H1 (cell line): ENCODE data around the gene SBNO2. TPM values are rescaled to one million over a fixed set of nuclear protein-coding genes. Genes with fewer than 3 reads are reported as not detected.

Experiments
- CTCF ChIA-PET: fragments of 300-600 bp; sonication (Branson Sonifier 250); formaldehyde crosslinking; loops from one replicate; lab custom pipeline; 2021; ENCODE audit not compliant: partially characterized antibody; lab: Charles Lee
- POLR2A ChIA-PET: fragments of 300-600 bp; sonication (Branson Sonifier 250); formaldehyde crosslinking; loops from one replicate; lab custom pipeline; 2021; ENCODE audit warnings: inconsistent platforms; ENCODE audit not compliant: partially characterized antibody; lab: Charles Lee
- DNase-seq, 2 experiments: peaks; one replicate each; pipeline versions ENCODE4 v3.0.0 to v3.0.0-alpha.2; 2010 to 2022; ENCODE audit warnings: low spot score in 2 of 2, low read depth in 1 of 2, mixed read lengths in 1 of 2
- FAIRE-seq: peaks from 2 replicates; lab custom pipeline; 2011; peaks lifted over from hg19 to GRCh38; lab: Jason Lieb, UNC
- H2AFZ ChIP-seq: 2 replicates; pipeline ENCODE4 v1.8.1; 2012; ENCODE audit warnings: low read length, inconsistent platforms
- H2AK5ac ChIP-seq: 2 replicates; pipeline ENCODE4 v1.6.1; 2013; ENCODE audit warnings: low read depth, low read length
- H2BK120ac ChIP-seq: replicated peaks from 2 replicates; pipeline ENCODE3; 2013; ENCODE audit warnings: low read depth, low read length, inconsistent platforms
- H2BK12ac ChIP-seq: 2 replicates; pipeline ENCODE4 v1.6.1; 2013; ENCODE audit warnings: low read depth, low read length
- H2BK15ac ChIP-seq: 2 replicates; pipeline ENCODE4 v1.6.1; 2013; ENCODE audit warnings: low read length
- H2BK20ac ChIP-seq: 2 replicates; pipeline ENCODE4 v1.6.1; 2013; ENCODE audit warnings: low read length
- H2BK5ac ChIP-seq: 2 replicates; pipeline ENCODE4 v1.6.1; 2013; ENCODE audit warnings: low read depth, low read length
- H3K14ac ChIP-seq: 2 replicates; pipeline ENCODE4 v1.6.1; 2013; ENCODE audit warnings: inconsistent platforms; ENCODE audit not compliant: insufficient read length
- H3K18ac ChIP-seq: 2 replicates; pipeline ENCODE4 v1.6.1; 2013; ENCODE audit warnings: low read length; ENCODE audit errors: extremely low read depth
- H3K23ac ChIP-seq: 2 replicates; pipeline ENCODE4 v1.6.1; 2013; ENCODE audit warnings: inconsistent platforms; ENCODE audit not compliant: insufficient read length
- H3K23me2 ChIP-seq: 2 replicates; pipeline ENCODE4 v1.6.1; 2013; ENCODE audit warnings: low read depth, low read length
- H3K27ac ChIP-seq: 2 replicates; pipeline ENCODE4 v1.6.1; 2011; ENCODE audit warnings: low read depth, low read length, inconsistent platforms
- H3K27me3 ChIP-seq, 4 experiments: replicated peaks in 1 of 4; 1 replicate in 1 of 4; 2 replicates in 3 of 4; pipeline versions ENCODE4 v1.6.1 to v1.8.1; 2011 to 2013; ENCODE audit warnings: low read length in 3 of 4, mild to moderate bottlenecking in 3 of 4, inconsistent platforms in 2 of 4, mixed read lengths in 2 of 4, moderate library complexity in 1 of 4; ENCODE audit not compliant: control insufficient read depth in 3 of 4, insufficient read depth in 3 of 4; ENCODE audit errors: extremely low read depth in 1 of 4
- H3K36me3 ChIP-seq, 4 experiments: 2 replicates each; pipeline versions ENCODE4 v1.6.1 to v1.8.1; 2011 to 2013; ENCODE audit warnings: mild to moderate bottlenecking in 4 of 4, low read length in 3 of 4, moderate library complexity in 2 of 4, control low read depth in 1 of 4, inconsistent platforms in 1 of 4; ENCODE audit not compliant: insufficient read depth in 4 of 4, control insufficient read depth in 2 of 4
- H3K4ac ChIP-seq: replicated peaks from 2 replicates; pipeline ENCODE3; 2013; ENCODE audit warnings: low read length, low read depth, mixed read lengths, inconsistent platforms; ENCODE audit not compliant: insufficient read length
- H3K4me1 ChIP-seq, 4 experiments: replicated peaks in 1 of 4; 1 replicate in 1 of 4; 2 replicates in 3 of 4; pipeline versions ENCODE4 v1.6.1 to v1.8.1; 2011 to 2013; ENCODE audit warnings: low read length in 3 of 4, inconsistent platforms in 2 of 4, mixed read lengths in 1 of 4; ENCODE audit not compliant: insufficient read depth in 4 of 4, control insufficient read depth in 3 of 4
- H3K4me2 ChIP-seq, 2 experiments: 2 replicates each; pipeline versions ENCODE4 v1.6.1 to v1.8.1; 2011 to 2013; ENCODE audit warnings: low read depth in 2 of 2, low read length in 2 of 2, control low read depth in 1 of 2, inconsistent platforms in 1 of 2, mild to moderate bottlenecking in 1 of 2; ENCODE audit not compliant: insufficient read depth in 1 of 2
- H3K4me3 ChIP-seq, 4 experiments: fragments of 200-600, 300-600 bp in 1 of 4; sonication (generic), shearing (Covaris generic), sonication (Bioruptor Twin) in 1 of 4; 2 replicates each; pipeline versions ENCODE4 v1.5.1 to v1.8.1; 2011 to 2016; ENCODE audit warnings: low read length in 4 of 4, low read depth in 3 of 4, control low read depth in 2 of 4, inconsistent platforms in 2 of 4, mild to moderate bottlenecking in 2 of 4, mixed read lengths in 1 of 4, moderate library complexity in 1 of 4; ENCODE audit not compliant: insufficient read depth in 2 of 4; ENCODE audit errors: extremely low read depth in 1 of 4
- H3K56ac ChIP-seq: replicated peaks from 2 replicates; pipeline ENCODE3; 2013; ENCODE audit warnings: low read depth, mild to moderate bottlenecking, mixed read lengths, low read length, inconsistent platforms; ENCODE audit not compliant: insufficient read length
- H3K79me1 ChIP-seq: 2 replicates; pipeline ENCODE4 v1.6.1; 2013; ENCODE audit warnings: low read depth, low read length, control low read depth
- H3K79me2 ChIP-seq, 2 experiments: 2 replicates each; pipeline versions ENCODE4 v1.6.1 to v1.8.1; 2012 to 2013; ENCODE audit warnings: low read length in 2 of 2, mild to moderate bottlenecking in 2 of 2, inconsistent platforms in 1 of 2; ENCODE audit not compliant: insufficient read depth in 2 of 2, control insufficient read depth in 1 of 2
- H3K9ac ChIP-seq, 4 experiments: replicated peaks in 1 of 4; 1 replicate in 1 of 4; 2 replicates in 3 of 4; pipeline versions ENCODE4 v1.6.1 to v1.8.1; 2011 to 2013; ENCODE audit warnings: low read depth in 3 of 4, low read length in 3 of 4, control low read depth in 2 of 4, mild to moderate bottlenecking in 2 of 4, moderate library complexity in 2 of 4, inconsistent platforms in 1 of 4; ENCODE audit errors: extremely low read depth in 1 of 4
- H3K9me3 ChIP-seq, 2 experiments: 2 replicates each; pipeline versions ENCODE4 v1.6.1 to v1.8.1; 2012 to 2013; ENCODE audit warnings: mild to moderate bottlenecking in 2 of 2, moderate library complexity in 2 of 2, control low read depth in 1 of 2, inconsistent platforms in 1 of 2, low read depth in 1 of 2, low read length in 1 of 2, mixed read lengths in 1 of 2; ENCODE audit not compliant: insufficient read depth in 2 of 2
- H4K20me1 ChIP-seq, 2 experiments: replicated peaks in 1 of 2; 2 replicates each; pipeline versions ENCODE3 to v1.8.1; 2011 to 2013; ENCODE audit warnings: inconsistent platforms in 2 of 2, low read length in 2 of 2, mild to moderate bottlenecking in 1 of 2; ENCODE audit not compliant: insufficient read depth in 2 of 2, control insufficient read depth in 1 of 2
- H4K5ac ChIP-seq: 2 replicates; pipeline ENCODE4 v1.6.1; 2013; ENCODE audit warnings: low read length, low read depth, mixed read lengths, inconsistent platforms; ENCODE audit not compliant: insufficient read length
- H4K8ac ChIP-seq: 2 replicates; pipeline ENCODE4 v1.8.0; 2013; ENCODE audit warnings: mild to moderate bottlenecking, moderate library complexity, low read length, inconsistent platforms; ENCODE audit not compliant: insufficient read depth; ENCODE audit errors: extremely low read depth
- H4K91ac ChIP-seq: replicated peaks from 2 replicates; pipeline ENCODE3; 2013; ENCODE audit warnings: low read length, mixed read lengths, inconsistent platforms; ENCODE audit not compliant: insufficient read length
- CREB1 ChIP-seq: IDR thresholded peaks from 2 replicates; pipeline ENCODE4 v1.6.1; 2012; ENCODE audit warnings: inconsistent platforms
- EP300 ChIP-seq, 2 experiments: IDR thresholded peaks; 1 replicate in 1 of 2; 2 replicates in 1 of 2; pipeline ENCODE4 v1.6.1; 2011 to 2012; ENCODE audit warnings: low read depth in 2 of 2, low read length in 2 of 2, mild to moderate bottlenecking in 2 of 2, borderline replicate concordance in 1 of 2, inconsistent platforms in 1 of 2, moderate library complexity in 1 of 2
- POLR2A ChIP-seq, 2 experiments: IDR thresholded peaks; 1 replicate in 1 of 2; 2 replicates in 1 of 2; pipeline ENCODE4 v1.6.1; 2011; ENCODE audit warnings: low read depth in 2 of 2, low read length in 2 of 2, mild to moderate bottlenecking in 2 of 2; ENCODE audit errors: control extremely low read depth in 1 of 2
- POLR2AphosphoS5 ChIP-seq: IDR thresholded peaks from 2 replicates; pipeline ENCODE4 v1.6.1; 2011; ENCODE audit warnings: low read depth, low read length
- RBBP5 ChIP-seq: IDR thresholded peaks from 2 replicates; pipeline ENCODE4 v1.7.1; 2012; ENCODE audit warnings: low read depth, mild to moderate bottlenecking, inconsistent platforms, low read length, moderate library complexity, borderline replicate concordance
- SIRT6 ChIP-seq: IDR thresholded peaks from one replicate; pipeline ENCODE4 v1.7.1; 2012; ENCODE audit warnings: low read length, inconsistent platforms
- YY1 ChIP-seq: IDR thresholded peaks from 2 replicates; pipeline ENCODE4 v1.6.1; 2011; ENCODE audit warnings: low read depth, mild to moderate bottlenecking, low read length
- WGBS, 2 experiments: shearing (Covaris generic) in 1 of 2; methylation state at CpG; one replicate each; pipeline versions ENCODE4 v1.1.6 to v1.1.7; 2013 to 2015; ENCODE audit warnings: low lambda C conversion rate in 2 of 2, mixed read lengths in 2 of 2, inconsistent platforms in 1 of 2, low coverage in 1 of 2, missing lambda C conversion rate in 1 of 2; ENCODE audit not compliant: insufficient replicate concordance in 2 of 2, insufficient coverage in 1 of 2, insufficient read length in 1 of 2; ENCODE audit errors: extremely low coverage in 1 of 2, missing lambda C conversion rate in 1 of 2; 5-methylcytosine and 5-hydroxymethylcytosine counted together
- polyA plus RNA-seq, 7 experiments: library from polyadenylated mRNA; depleted of rRNA in 3 of 7; stranded (reverse) in 5 of 7; unstranded in 2 of 7; fragments of >200 nt in 5 of 7; fragments of 200-250 nt in 2 of 7; gene quantifications; 1 replicate in 5 of 7; 2 replicates in 1 of 7; 4 replicates in 1 of 7; pipeline versions ENCODE4 v1.2.1 to v1.2.3, GENCODE V29; 2011 to 2013; ENCODE audit warnings: missing spikeins in 2 of 7, mixed read lengths in 2 of 7
- total RNA-seq: library from RNA; stranded (reverse); fragmentation: NEBNext Ultra II Directional; extraction: Animal tissue kit (Norgen Biotek cat#: 25700); gene quantifications from 2 replicates; pipeline ENCODE4 v1.2.1, GENCODE V29; 2021

Gene SBNO2
- total and polyA plus RNA-seq, 2 of the 8 experiments (the other 6 are each of a cell fraction or from before 2014, with no cell fraction given): 12.2 to 31.4 TPM

GRCh38 chr19:1085053-1085658 lies 88.9 kb downstream of the SBNO2 start:
- WGBS, 2 experiments: 90% methylated on average over 8 of the region's 8 CpGs; no CpG with 5 or more reads in 1 of the 2 experiments
- peaks cover 2 to 21% of the 10 kb centered on the region in 2 experiments for H4K20me1 ChIP-seq
- no peak overlapping the region for H2AK5ac ChIP-seq
- no peak overlapping the region for H3K56ac ChIP-seq
- H2BK5ac ChIP-seq: no peak overlapping the region
- H3K23me2 ChIP-seq: no peaks in the 10 kb centered on the region
- H3K79me1 ChIP-seq: no peaks in the 10 kb centered on the region; the same call in none of the 2 replicates
- no peak overlapping the region for H3K9ac ChIP-seq
- no peak overlapping the region for H3K4ac ChIP-seq
- no peak overlapping the region for H2BK20ac ChIP-seq
- H3K27me3 ChIP-seq: no peaks in the 10 kb centered on the region
- no peaks in the 10 kb centered on the region for H3K79me2 ChIP-seq
- no peak for FAIRE-seq
- H3K4me1 ChIP-seq: peaks cover 0 to 7% (median 0%) of the 10 kb centered on the region in 4 experiments; a peak in 4 of 7 replicates
- no peak overlapping the region for H3K23ac ChIP-seq
- no peak for DNase-seq
- H3K27ac ChIP-seq: no peak overlapping the region
- H2BK120ac ChIP-seq: no peak overlapping the region
- H3K14ac ChIP-seq: no peak overlapping the region
- no peak overlapping the region for H4K5ac ChIP-seq
- peaks cover 0 to 62% (median 19%) of the 10 kb centered on the region in 4 experiments; a peak in 5 of 8 replicates for H3K36me3 ChIP-seq
- no peak overlapping the region for H3K4me3 ChIP-seq
- H4K8ac ChIP-seq: no peak overlapping the region; the same call in 1 of the 2 replicates
- no peak overlapping the region for H4K91ac ChIP-seq
- H3K9me3 ChIP-seq: no peaks in the 10 kb centered on the region
- no peak overlapping the region for H3K4me2 ChIP-seq
- POLR2A ChIA-PET: interaction anchor here (0.6 to 10.3 kb wide), 30 partner anchors 9 to 312 kb away, joined by 3 to 116 read pairs (median 4); partner anchors contain the start of genes ABCA7, ARHGAP45, ATP5F1D and GPX4
- H2AFZ ChIP-seq: no peak overlapping the region
- no peak overlapping the region for H2BK12ac ChIP-seq
- CTCF ChIA-PET: interaction anchor here (0.7 to 2.8 kb wide), 10 partner anchors 9 to 140 kb away, joined by 3 to 7 read pairs (median 4); no protein-coding TSS in a partner anchor
- no peak overlapping the region for H3K18ac ChIP-seq
- TF ChIP-seq POLR2AphosphoS5 (peak; percentile 15; the same call in 1 of the 2 replicates), RBBP5 (no peak), SIRT6 (no peak), POLR2A (IDR thresholded peaks at IDR 0.05; ENCODE audit: control extremely low read depth in 1 of 2, low read depth in 2 of 2, low read length in 2 of 2) (no peak), CREB1 (no peak), EP300 (IDR thresholded peaks at IDR 0.05; ENCODE audit: borderline replicate concordance in 1 of 2, low read depth in 2 of 2, low read length in 2 of 2) (no peak), YY1 (no peak)
- H2BK15ac ChIP-seq: no peak overlapping the region
